Mesenchymal stem cell (in vitro differentiated cells and primary cell): ENCODE measurements around the gene OR51A7.

Experiments
- DNase-seq: peaks from one replicate; pipeline ENCODE4 v3.0.0-alpha.2; 2013
- H2AFZ ChIP-seq: one replicate; pipeline ENCODE4 v1.6.1; 2013; ENCODE audit warnings: low read depth, mild to moderate bottlenecking, control low read depth, inconsistent platforms, low read length, moderate library complexity
- H2AK5ac ChIP-seq: 2 replicates; pipeline ENCODE4 v1.6.1; 2013; ENCODE audit warnings: low read length, moderate library complexity, mild to moderate bottlenecking, inconsistent platforms; ENCODE audit not compliant: severe bottlenecking
- H2BK120ac ChIP-seq: one replicate; pipeline ENCODE4 v1.6.1; 2013; ENCODE audit warnings: low read depth, mild to moderate bottlenecking, inconsistent platforms, low read length, moderate library complexity
- H2BK12ac ChIP-seq, 2 experiments: one replicate each; pipeline ENCODE4 v1.6.1; 2013; ENCODE audit warnings: inconsistent platforms in 2 of 2, low read length in 2 of 2, mild to moderate bottlenecking in 2 of 2, moderate library complexity in 2 of 2, control low read depth in 1 of 2
- H2BK15ac ChIP-seq: one replicate; pipeline ENCODE4 v1.6.1; 2013; ENCODE audit warnings: mild to moderate bottlenecking, low read depth, inconsistent platforms; ENCODE audit not compliant: poor library complexity, severe bottlenecking
- H2BK5ac ChIP-seq: 2 replicates; pipeline ENCODE4 v1.6.1; 2013; ENCODE audit warnings: low read depth, mild to moderate bottlenecking, low read length, control low read depth, inconsistent platforms; ENCODE audit not compliant: poor library complexity, severe bottlenecking
- H3K14ac ChIP-seq, 2 experiments: one replicate each; pipeline ENCODE4 v1.6.1; 2013; ENCODE audit warnings: inconsistent platforms in 2 of 2, low read length in 2 of 2, control low read depth in 1 of 2, mild to moderate bottlenecking in 1 of 2, moderate library complexity in 1 of 2
- H3K18ac ChIP-seq, 2 experiments: one replicate each; pipeline ENCODE4 v1.6.1; 2013; ENCODE audit warnings: inconsistent platforms in 2 of 2, low read length in 2 of 2, control low read depth in 1 of 2, low read depth in 1 of 2, mild to moderate bottlenecking in 1 of 2
- H3K23ac ChIP-seq, 2 experiments: one replicate each; pipeline ENCODE4 v1.6.1; 2013; ENCODE audit warnings: inconsistent platforms in 2 of 2, low read length in 2 of 2, mild to moderate bottlenecking in 2 of 2, moderate library complexity in 2 of 2, control low read depth in 1 of 2
- H3K27ac ChIP-seq: 2 replicates; pipeline ENCODE4 v1.5.1; 2013; ENCODE audit warnings: mild to moderate bottlenecking, moderate library complexity, low read length, control low read depth, inconsistent platforms; ENCODE audit not compliant: poor library complexity, severe bottlenecking
- H3K27me3 ChIP-seq, 2 experiments: 2 replicates each; pipeline versions ENCODE4 v1.6.1 to v1.7.0; 2013; ENCODE audit warnings: low read length in 2 of 2, mild to moderate bottlenecking in 2 of 2, moderate library complexity in 2 of 2, control low read depth in 1 of 2, inconsistent platforms in 1 of 2; ENCODE audit not compliant: control insufficient read depth in 1 of 2, insufficient read depth in 1 of 2
- H3K36me3 ChIP-seq, 2 experiments: 2 replicates each; pipeline versions ENCODE4 v1.6.1 to v1.7.0; 2013; ENCODE audit warnings: low read length in 2 of 2, control low read depth in 1 of 2, inconsistent platforms in 1 of 2, low read depth in 1 of 2, mild to moderate bottlenecking in 1 of 2; ENCODE audit not compliant: insufficient read depth in 2 of 2, control insufficient read depth in 1 of 2
- H3K4ac ChIP-seq, 2 experiments: one replicate each; pipeline ENCODE4 v1.6.1; 2013; ENCODE audit warnings: inconsistent platforms in 2 of 2, low read length in 2 of 2, mild to moderate bottlenecking in 2 of 2, moderate library complexity in 2 of 2, control low read depth in 1 of 2, low read depth in 1 of 2
- H3K4me1 ChIP-seq: 2 replicates; pipeline ENCODE4 v1.6.1; 2013; ENCODE audit warnings: low read depth, low read length, control low read depth; ENCODE audit not compliant: control insufficient read depth, insufficient read depth
- H3K4me2 ChIP-seq: 2 replicates; pipeline ENCODE4 v1.6.1; 2013; ENCODE audit warnings: low read length, mild to moderate bottlenecking, inconsistent platforms; ENCODE audit not compliant: poor library complexity, severe bottlenecking
- H3K4me3 ChIP-seq, 2 experiments: 2 replicates each; pipeline versions ENCODE4 v1.5.1 to v1.7.0; 2013; ENCODE audit warnings: low read length in 2 of 2, mild to moderate bottlenecking in 2 of 2, control low read depth in 1 of 2, low read depth in 1 of 2; ENCODE audit not compliant: insufficient read depth in 1 of 2
- H3K79me1 ChIP-seq: replicated peaks from 2 replicates; pipeline ENCODE4 v1.6.1; 2013; ENCODE audit warnings: mild to moderate bottlenecking, control low read depth, low read length, inconsistent platforms; ENCODE audit not compliant: poor library complexity, severe bottlenecking
- H3K9ac ChIP-seq: 2 replicates; pipeline ENCODE4 v1.7.0; 2013; ENCODE audit warnings: mild to moderate bottlenecking, low read length, moderate library complexity
- H3K9me3 ChIP-seq: 2 replicates; pipeline ENCODE4 v1.7.0; 2013; ENCODE audit warnings: mild to moderate bottlenecking, low read length; ENCODE audit not compliant: control insufficient read depth
- H4K8ac ChIP-seq: one replicate; pipeline ENCODE4 v1.6.1; 2013; ENCODE audit warnings: inconsistent platforms, mild to moderate bottlenecking, low read length, moderate library complexity
- H4K91ac ChIP-seq: one replicate; pipeline ENCODE4 v1.6.1; 2013; ENCODE audit warnings: mild to moderate bottlenecking, low read length, inconsistent platforms
- WGBS: methylation state at CpG from one replicate; pipeline ENCODE4 v1.1.7; 2013; ENCODE audit warnings: mixed read lengths; 5-methylcytosine and 5-hydroxymethylcytosine counted together

OR51A7 gene

GRCh38 chr11:4922304-4922703 is 18.7 kb downstream of the OR51A7 start:
- Histone ChIP-seq H3K79me1 (no peaks in the 10 kb centered on the region), H3K18ac (no peak overlapping the region), H2BK120ac (no peak overlapping the region), H2BK15ac (no peak overlapping the region), H4K8ac (no peak overlapping the region), H2AFZ (no peak overlapping the region), H3K9ac (no peak overlapping the region), H3K9me3 (no peaks in the 10 kb centered on the region), H4K91ac (no peak overlapping the region), H3K36me3 (no peaks in the 10 kb centered on the region), H3K23ac (no peak overlapping the region), H3K14ac (no peak overlapping the region), H3K27me3 (peaks cover 0 to 3% of the 10 kb centered on the region in 2 experiments), H3K4me2 (no peak overlapping the region), H3K27ac (no peak overlapping the region), H2BK5ac (no peak overlapping the region), H2AK5ac (no peak overlapping the region), H3K4ac (no peak overlapping the region), H3K4me1 (no peaks in the 10 kb centered on the region), H2BK12ac (no peak overlapping the region), H3K4me3 (no peak overlapping the region)
- DNase-seq = no peak
- 83% methylated on average over 1 of the region's 1 CpG for WGBS

- no peak within 1 kb of the TSS for H3K18ac ChIP-seq
- no peaks in the 10 kb centered on the region for H3K79me1 ChIP-seq
- H2AFZ ChIP-seq = no peak within 1 kb of the TSS
- no peak within 1 kb of the TSS for H3K4ac ChIP-seq
- H2BK5ac ChIP-seq = no peak within 1 kb of the TSS
- H3K4me2 ChIP-seq = no peak within 1 kb of the TSS
- no peak within 1 kb of the TSS for H4K8ac ChIP-seq
- H3K36me3 ChIP-seq = no peaks in the 10 kb centered on the region
- WGBS = 58% methylated on average over 1 of the region's 1 CpG
- H2BK15ac ChIP-seq = no peak within 1 kb of the TSS
- H3K9me3 ChIP-seq = no peaks in the 10 kb centered on the region
- no peak for DNase-seq
- H3K4me1 ChIP-seq = no peaks in the 10 kb centered on the region
- no peak within 1 kb of the TSS for H2BK120ac ChIP-seq
- no peak within 1 kb of the TSS for H3K14ac ChIP-seq
- H4K91ac ChIP-seq = no peak within 1 kb of the TSS
- no peak within 1 kb of the TSS for H3K27ac ChIP-seq
- no peak within 1 kb of the TSS for H3K4me3 ChIP-seq
- peaks cover 0 to 3% of the 10 kb centered on the region in 2 experiments for H3K27me3 ChIP-seq
- H2BK12ac ChIP-seq = no peak within 1 kb of the TSS
- H3K9ac ChIP-seq = no peak within 1 kb of the TSS
- no peak within 1 kb of the TSS for H3K23ac ChIP-seq
- H2AK5ac ChIP-seq = no peak within 1 kb of the TSS
These were observed 20.7 kb downstream of the OR51A7 start, which contains the start of gene OR51G1 for GRCh38 chr11:4924239-4924638. OR51G1 (minus strand) TSS chr11:4924339; CDS start chr11:4924339, 0 bp downstream.

GRCh38 chr11:4926608-4927007 is 23.0 kb downstream of the OR51A7 start:
- Histone ChIP-seq H3K36me3 (no peaks in the 10 kb centered on the region), H3K23ac (no peak overlapping the region), H4K8ac (no peak overlapping the region), H3K4me2 (no peak overlapping the region), H3K4me3 (no peak overlapping the region), H2BK12ac (no peak overlapping the region), H3K9ac (no peak overlapping the region), H4K91ac (no peak overlapping the region), H2BK120ac (no peak overlapping the region), H2BK5ac (no peak overlapping the region), H3K18ac (no peak overlapping the region), H3K9me3 (no peaks in the 10 kb centered on the region), H3K79me1 (no peaks in the 10 kb centered on the region), H2BK15ac (no peak overlapping the region), H2AFZ (no peak overlapping the region), H3K4ac (no peak overlapping the region), H3K27ac (no peak overlapping the region), H3K14ac (no peak overlapping the region), H3K4me1 (no peaks in the 10 kb centered on the region), H3K27me3 (peaks cover 0 to 3% of the 10 kb centered on the region in 2 experiments), H2AK5ac (no peak overlapping the region)
- DNase-seq = no peak

GRCh38 chr11:4932751-4933150 is 29.2 kb downstream of the OR51A7 start:
- Histone ChIP-seq H4K8ac (no peak overlapping the region), H4K91ac (no peak overlapping the region), H3K36me3 (no peaks in the 10 kb centered on the region), H2AFZ (no peak overlapping the region), H3K27me3 (no peaks in the 10 kb centered on the region), H2BK12ac (no peak overlapping the region), H3K4me1 (no peaks in the 10 kb centered on the region), H3K4ac (no peak overlapping the region), H3K79me1 (no peaks in the 10 kb centered on the region), H2BK120ac (no peak overlapping the region), H3K23ac (no peak overlapping the region), H3K14ac (no peak overlapping the region), H2BK15ac (no peak overlapping the region), H3K4me3 (no peak overlapping the region), H3K18ac (no peak overlapping the region), H3K4me2 (no peak overlapping the region), H3K9me3 (no peaks in the 10 kb centered on the region), H3K27ac (no peak overlapping the region), H2BK5ac (no peak overlapping the region), H3K9ac (no peak overlapping the region), H2AK5ac (no peak overlapping the region)
- 80% methylated on average over 4 of the region's 4 CpGs for WGBS
- DNase-seq = no peak
